Liver (tissue), 9 donors: Measurements from ENCODE around the gene AKAIN1. TPM values are rescaled to one million over a fixed set of nuclear protein-coding genes. Genes with fewer than 3 reads are reported as not detected.

Source experiments
- DNase-seq: peaks from one replicate; pipeline ENCODE4 v3.0.0-alpha.2; 2017; ENCODE audit warnings: low spot score
- H3K27ac ChIP-seq, 2 donors: one replicate each; pipeline ENCODE4 v1.7.0; 2013; ENCODE audit warnings: inconsistent platforms in 2 of 2, low read length in 2 of 2, control low read depth in 1 of 2, low read depth in 1 of 2, mild to moderate bottlenecking in 1 of 2
- H3K27me3 ChIP-seq, 4 donors: one replicate each; pipeline versions ENCODE4 v1.6.1 to v1.7.0; 2013; ENCODE audit warnings: low read length in 3 of 4, inconsistent platforms in 1 of 4, mild to moderate bottlenecking in 1 of 4, moderate library complexity in 1 of 4; ENCODE audit not compliant: control insufficient read depth in 4 of 4, insufficient read depth in 4 of 4
- H3K36me3 ChIP-seq, 4 donors: one replicate each; pipeline versions ENCODE4 v1.6.1 to v1.7.0; 2013; ENCODE audit warnings: low read length in 3 of 4, mild to moderate bottlenecking in 3 of 4, low read depth in 1 of 4, moderate library complexity in 1 of 4; ENCODE audit not compliant: control insufficient read depth in 4 of 4, insufficient read depth in 3 of 4
- H3K4me1 ChIP-seq, 4 donors: one replicate each; pipeline versions ENCODE4 v1.6.1 to v1.7.0; 2013; ENCODE audit warnings: low read length in 3 of 4, mild to moderate bottlenecking in 3 of 4, moderate library complexity in 1 of 4; ENCODE audit not compliant: control insufficient read depth in 4 of 4, insufficient read depth in 4 of 4
- H3K4me3 ChIP-seq, 3 donors: one replicate each; pipeline versions ENCODE4 v1.6.1 to v1.7.0; 2013; ENCODE audit warnings: low read length in 3 of 3, control low read depth in 1 of 3, low read depth in 1 of 3, mild to moderate bottlenecking in 1 of 3
- H3K9ac ChIP-seq, 2 donors: one replicate each; pipeline ENCODE4 v1.7.0; 2013; ENCODE audit warnings: low read length in 2 of 2, mild to moderate bottlenecking in 2 of 2, moderate library complexity in 2 of 2, control low read depth in 1 of 2, low read depth in 1 of 2
- H3K9me3 ChIP-seq, 4 donors: one replicate each; pipeline versions ENCODE4 v1.6.1 to v1.7.0; 2013; ENCODE audit warnings: low read length in 3 of 4; ENCODE audit not compliant: control insufficient read depth in 4 of 4
- ATF3 ChIP-seq: IDR thresholded peaks from 2 replicates; pipeline ENCODE4 v1.6.1; 2016; ENCODE audit warnings: antibody characterized with exemption
- CTCF ChIP-seq: fragments of 150-350 bp; IDR thresholded peaks from 2 replicates; pipeline ENCODE4 v1.5.1; 2017; ENCODE audit warnings: improper control_type of control experiment, low read depth, low read length; ENCODE audit not compliant: missing input control
- FOXA1 ChIP-seq: IDR thresholded peaks from 2 replicates; pipeline ENCODE4 v1.6.1; 2016; ENCODE audit warnings: antibody characterized with exemption
- FOXA2 ChIP-seq: IDR thresholded peaks from 2 replicates; pipeline ENCODE4 v1.6.1; 2016; ENCODE audit warnings: antibody characterized with exemption
- GABPA ChIP-seq, 2 donors: IDR thresholded peaks in 1 of 2; conservative IDR thresholded peaks in 1 of 2; 2 replicates each; pipeline ENCODE4 v1.6.1; 2016; ENCODE audit warnings: antibody characterized with exemption in 2 of 2, mild to moderate bottlenecking in 1 of 2, moderate library complexity in 1 of 2
- HNF4A ChIP-seq, 2 donors: conservative IDR thresholded peaks; 2 replicates each; pipeline ENCODE4 v1.6.1; 2016; ENCODE audit warnings: antibody characterized with exemption in 2 of 2, mild to moderate bottlenecking in 2 of 2
- JUND ChIP-seq, 2 donors: IDR thresholded peaks; 2 replicates each; pipeline ENCODE4 v1.6.1; 2016; ENCODE audit warnings: antibody characterized with exemption in 2 of 2
- MAX ChIP-seq: IDR thresholded peaks from 2 replicates; pipeline ENCODE4 v1.6.1; 2016; ENCODE audit warnings: antibody characterized with exemption
- NR2F2 ChIP-seq: IDR thresholded peaks from 2 replicates; pipeline ENCODE4 v1.6.1; 2016; ENCODE audit warnings: antibody characterized with exemption
- REST ChIP-seq: IDR thresholded peaks from 2 replicates; pipeline ENCODE4 v1.6.1; 2016; ENCODE audit warnings: antibody characterized with exemption, mild to moderate bottlenecking
- RXRA ChIP-seq, 2 donors: IDR thresholded peaks; 2 replicates each; pipeline ENCODE4 v1.6.1; 2017 to 2018; ENCODE audit warnings: antibody characterized with exemption in 2 of 2, mild to moderate bottlenecking in 1 of 2
- SP1 ChIP-seq: IDR thresholded peaks from 2 replicates; pipeline ENCODE4 v1.6.1; 2018; ENCODE audit warnings: antibody characterized with exemption, mild to moderate bottlenecking
- TAF1 ChIP-seq: conservative IDR thresholded peaks from 2 replicates; pipeline ENCODE4 v1.6.1; 2016; ENCODE audit warnings: antibody characterized with exemption, mild to moderate bottlenecking
- ZBTB33 ChIP-seq: IDR thresholded peaks from 2 replicates; pipeline ENCODE4 v1.6.1; 2016; ENCODE audit warnings: antibody characterized with exemption
- WGBS: extraction: QIAGEN DNeasy Blood & Tissue Kit; methylation state at CpG from one replicate; pipeline ENCODE4 v1.1.7; 2013; 5-methylcytosine and 5-hydroxymethylcytosine counted together
- polyA plus RNA-seq, 2 donors: library from polyadenylated mRNA; stranded (reverse) in 1 of 2; unstranded in 1 of 2; fragments of 200-250 nt in 1 of 2; fragments of >200 nt in 1 of 2; fragmentation: Nextera tagmentation in 1 of 2; extraction: Ambion mirVana in 1 of 2; gene quantifications; one replicate each; pipeline versions ENCODE4 v1.2.1 to v1.2.3, GENCODE V29; 2013 to 2015
- total RNA-seq, 2 donors: library from RNA; depleted of rRNA; stranded (reverse); fragments of >200 nt; gene quantifications; one replicate each; pipeline ENCODE4 v1.2.3, GENCODE V29; 2014
- donor health status: healthy.
- donor health status: healthy.
- donor health status: healthy.
- donor health status: healthy.
- donor health status: healthy.

AKAIN1 gene
- total and polyA plus RNA-seq, 4 donors, result 0.31 to 0.75 TPM; not detected in 2

- DNase-seq, result no peak
- Histone ChIP-seq H3K9me3 (peaks cover 0 to 7% (median 0%) of the 10 kb centered on the region in 4 donors), H3K9ac (no peak overlapping the region)
Observed at GRCh38 chr18:5196253-5197031, 615 bp downstream of the AKAIN1 start.

GRCh38 chr18:5195656-5196055 lies 1.4 kb downstream of the AKAIN1 start:
- Histone ChIP-seq H3K9me3 (peaks cover 0 to 7% (median 0%) of the 10 kb centered on the region in 4 donors), H3K4me3 (no peak overlapping the region), H3K36me3 (no peaks in the 10 kb centered on the region), H3K9ac (no peak overlapping the region), H3K27ac (no peak overlapping the region), H3K4me1 (no peaks in the 10 kb centered on the region), H3K27me3 (peaks cover 0 to 7% (median 5%) of the 10 kb centered on the region in 4 donors)
- TF ChIP-seq ATF3 (no peak), TAF1 (no peak), NR2F2 (no peak), MAX (no peak), JUND (IDR thresholded peaks at IDR 0.05) (no peak), CTCF (no peak), SP1 (no peak), GABPA (IDR thresholded peaks at IDR 0.05 in 1 of 2, conservative IDR thresholded peaks at IDR 0.05 in 1 of 2) (no peak), RXRA (IDR thresholded peaks at IDR 0.05) (no peak), ZBTB33 (no peak), REST (no peak), FOXA1 (no peak)
- no peak for DNase-seq
- WGBS, result 53% methylated on average over 2 of the region's 2 CpGs

More at GRCh38 chr18:5196253-5197031, 615 bp downstream of the AKAIN1 start:
- H3K36me3 ChIP-seq, result no peaks in the 10 kb centered on the region
- TF ChIP-seq GABPA (IDR thresholded peaks at IDR 0.05 in 1 of 2, conservative IDR thresholded peaks at IDR 0.05 in 1 of 2), result no peak
- TF ChIP-seq SP1, result no peak
- TF ChIP-seq HNF4A (conservative IDR thresholded peaks at IDR 0.05), result no peak
- TF ChIP-seq FOXA2, result no peak
- no peak for TF ChIP-seq JUND (IDR thresholded peaks at IDR 0.05)
- H3K27me3 ChIP-seq, result peaks cover 0 to 7% (median 5%) of the 10 kb centered on the region in 4 donors
- no peaks in the 10 kb centered on the region for H3K4me1 ChIP-seq
- 9% methylated on average over 50 of the region's 50 CpGs for WGBS
- no peak overlapping the region for H3K27ac ChIP-seq
- H3K4me3 ChIP-seq, result no peak overlapping the region
